ENCODE measurements around the gene TNS1. TPM values are rescaled to one million over a fixed set of nuclear protein-coding genes. Genes with fewer than 3 reads are reported as not detected.

Gene TNS1
- polyA plus RNA-seq (2012; rRNA removed), result 10.5 and 12.1 TPM in 2 replicates
- 7.1 and 10.2 TPM in 2 replicates for polyA plus RNA-seq (2012; cell fraction: cytosol; rRNA removed)
- 34.1 and 40.8 TPM in 2 replicates for polyA plus RNA-seq (2012; cell fraction: nucleus; rRNA removed)

GRCh38 chr2:218002845-218003180, at the start of gene TNS1:
Gene TNS1 (minus strand): TSS chr2:218002995. CDS start chr2:218002872, 123 bp downstream.
- H3K27me3 ChIP-seq (ENCODE audit: insufficient read depth), result no peaks in the 10 kb centered on the region
- peaks cover 33% of the 10 kb centered on the region for H4K20me1 ChIP-seq (ENCODE audit: insufficient read depth)
- no peaks in the 10 kb centered on the region for H3K36me3 ChIP-seq (replicated peaks in 1 of 2; ENCODE audit: control insufficient read depth in 1 of 2, insufficient read depth in 2 of 2, low read length in 1 of 2)
- peaks cover 61 to 72% of the 10 kb centered on the region in 2 experiments; a peak in 3 of 4 replicates for H3K4me1 ChIP-seq (ENCODE audit: control insufficient read depth in 1 of 2, insufficient read depth in 2 of 2, low read depth in 1 of 2, low read length in 1 of 2)
- H3K27ac ChIP-seq (ENCODE audit: low read depth in 2 of 2, low read length in 1 of 2), result peak within 1 kb of the TSS; percentile 86 to 98
- H3K9me3 ChIP-seq, result no peaks in the 10 kb centered on the region
- peak within 1 kb of the TSS; percentile 48 to 69 for H3K4me3 ChIP-seq (ENCODE audit: low read depth in 2 of 2, low read length in 1 of 2)
- ChIA-PET CTCF (interaction anchor here (1.3 to 30.4 kb wide), 9 partner anchors 8 to 209 kb away, joined by 3 to 666 read pairs (median 8); no protein-coding TSS in a partner anchor), POLR2A (interaction anchor here (0.5 to 2.9 kb wide), 3 partner anchors 13 to 1025 kb away, joined by 3 to 9 read pairs (median 5); no protein-coding TSS in a partner anchor)
- WGBS (ENCODE audit: low lambda C conversion rate), result 10% methylated on average over 8 of the region's 13 CpGs
- DNase-seq, result peak; percentile 73
- H3K79me2 ChIP-seq (ENCODE audit: insufficient read depth), result peaks cover 90% of the 10 kb centered on the region
- H3K9me2 ChIP-seq, result no peaks in the 10 kb centered on the region
- TF ChIP-seq TCF12 (IDR thresholded peaks at IDR 0.05) (peak; percentile 21; the same call in 1 of the 2 replicates), POLR2AphosphoS5 (IDR thresholded peaks at IDR 0.05; ENCODE audit: low read depth, low read length) (peak; percentile 60; the same call in 1 of the 2 replicates), TAF1 (IDR thresholded peaks at IDR 0.05; ENCODE audit: borderline replicate concordance, low read depth, low read length) (0 out of 2 replicates have a peak, but pooled peaks have one; percentile 26), ELF1 (IDR thresholded peaks at IDR 0.05) (no peak)
- TF ChIP-seq, protein P1, sequence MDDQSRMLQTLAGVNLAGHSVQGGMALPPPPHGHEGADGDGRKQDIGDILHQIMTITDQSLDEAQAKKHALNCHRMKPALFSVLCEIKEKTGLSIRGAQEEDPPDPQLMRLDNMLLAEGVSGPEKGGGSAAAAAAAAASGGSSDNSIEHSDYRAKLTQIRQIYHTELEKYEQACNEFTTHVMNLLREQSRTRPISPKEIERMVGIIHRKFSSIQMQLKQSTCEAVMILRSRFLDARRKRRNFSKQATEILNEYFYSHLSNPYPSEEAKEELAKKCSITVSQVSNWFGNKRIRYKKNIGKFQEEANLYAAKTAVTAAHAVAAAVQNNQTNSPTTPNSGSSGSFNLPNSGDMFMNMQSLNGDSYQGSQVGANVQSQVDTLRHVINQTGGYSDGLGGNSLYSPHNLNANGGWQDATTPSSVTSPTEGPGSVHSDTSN (IDR thresholded peaks at IDR 0.05), result no peak
- peak within 1 kb of the TSS; percentile 69 for H3K9ac ChIP-seq
- peak within 1 kb of the TSS; percentile 98 for H3K4me2 ChIP-seq
- H2AFZ ChIP-seq (ENCODE audit: low read depth), result no peak within 1 kb of the TSS
- peaks cover 20% of the 10 kb centered on the region for H3F3A ChIP-seq (replicated peaks; ENCODE audit: insufficient read depth)

- Histone ChIP-seq H3K9me3 (no peaks in the 10 kb centered on the region), H4K20me1 (ENCODE audit: insufficient read depth) (no peaks in the 10 kb centered on the region), H3K4me3 (ENCODE audit: low read depth in 2 of 2, low read length in 1 of 2) (no peak overlapping the region), H3K36me3 (replicated peaks in 1 of 2; ENCODE audit: control insufficient read depth in 1 of 2, insufficient read depth in 2 of 2, low read length in 1 of 2) (no peaks in the 10 kb centered on the region), H3K9me2 (no peaks in the 10 kb centered on the region), H3F3A (replicated peaks; ENCODE audit: insufficient read depth) (no peaks in the 10 kb centered on the region), H3K27ac (ENCODE audit: low read depth in 2 of 2, low read length in 1 of 2) (no peak overlapping the region), H3K4me2 (no peak overlapping the region), H3K4me1 (ENCODE audit: control insufficient read depth in 1 of 2, insufficient read depth in 2 of 2, low read depth in 1 of 2, low read length in 1 of 2) (peaks cover 0 to 8% of the 10 kb centered on the region in 2 experiments; a peak in 1 of 4 replicates), H3K79me2 (ENCODE audit: insufficient read depth) (no peaks in the 10 kb centered on the region), H3K9ac (no peak overlapping the region), H3K27me3 (ENCODE audit: insufficient read depth) (peaks cover 7% of the 10 kb centered on the region; the same call in 1 of the 2 replicates), H2AFZ (ENCODE audit: low read depth) (no peak overlapping the region)
- WGBS (ENCODE audit: low lambda C conversion rate), result 75% methylated on average over 3 of the region's 3 CpGs
- no peak for DNase-seq
- CTCF ChIA-PET, result interaction anchor here (0.6 to 2.5 kb wide), 10 partner anchors 9 to 269 kb away, joined by 3 to 12 read pairs (median 4); partner anchors contain the start of gene RUFY4
- POLR2A ChIA-PET, result no interaction called here
- TF ChIP-seq MXI1 (IDR thresholded peaks at IDR 0.05; ENCODE audit: low read depth, low read length) (no peak), FOSL2 (IDR thresholded peaks at IDR 0.05; ENCODE audit: borderline replicate concordance, low read depth) (no peak), EZH2phosphoT487 (IDR thresholded peaks at IDR 0.05; ENCODE audit: borderline replicate concordance, low read depth) (no peak), MEF2A (IDR thresholded peaks at IDR 0.05; ENCODE audit: borderline replicate concordance, low read depth) (no peak), RXRA (IDR thresholded peaks at IDR 0.05; ENCODE audit: borderline replicate concordance, low read depth) (no peak), FOXM1 (IDR thresholded peaks at IDR 0.05; ENCODE audit: low read depth) (no peak), SIN3A (IDR thresholded peaks at IDR 0.05; ENCODE audit: borderline replicate concordance, low read depth, low read length) (no peak), EP300 (IDR thresholded peaks at IDR 0.05; ENCODE audit: borderline replicate concordance in 1 of 2, low read depth in 1 of 2, low read length in 1 of 2) (no peak), GATA2 (CRISPR knock-in tag; IDR thresholded peaks at IDR 0.05) (no peak), NFIC (IDR thresholded peaks at IDR 0.05; ENCODE audit: borderline replicate concordance) (no peak), RCOR1 (IDR thresholded peaks at IDR 0.05; ENCODE audit: low read length) (no peak), CTCF (IDR thresholded peaks at IDR 0.05) (no peak), ELF1 (IDR thresholded peaks at IDR 0.05) (no peak), TCF12 (IDR thresholded peaks at IDR 0.05) (no peak), ZBTB33 (IDR thresholded peaks at IDR 0.05; ENCODE audit: borderline replicate concordance, low read depth) (no peak)
- TF ChIP-seq, protein P1 (IDR thresholded peaks at IDR 0.05), result no peak
- TF ChIP-seq, protein P2, sequence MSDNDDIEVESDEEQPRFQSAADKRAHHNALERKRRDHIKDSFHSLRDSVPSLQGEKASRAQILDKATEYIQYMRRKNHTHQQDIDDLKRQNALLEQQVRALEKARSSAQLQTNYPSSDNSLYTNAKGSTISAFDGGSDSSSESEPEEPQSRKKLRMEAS (IDR thresholded peaks at IDR 0.05; ENCODE audit: low read depth), result no peak
- TF ChIP-seq, protein P3, sequence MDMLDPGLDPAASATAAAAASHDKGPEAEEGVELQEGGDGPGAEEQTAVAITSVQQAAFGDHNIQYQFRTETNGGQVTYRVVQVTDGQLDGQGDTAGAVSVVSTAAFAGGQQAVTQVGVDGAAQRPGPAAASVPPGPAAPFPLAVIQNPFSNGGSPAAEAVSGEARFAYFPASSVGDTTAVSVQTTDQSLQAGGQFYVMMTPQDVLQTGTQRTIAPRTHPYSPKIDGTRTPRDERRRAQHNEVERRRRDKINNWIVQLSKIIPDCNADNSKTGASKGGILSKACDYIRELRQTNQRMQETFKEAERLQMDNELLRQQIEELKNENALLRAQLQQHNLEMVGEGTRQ (IDR thresholded peaks at IDR 0.05; ENCODE audit: borderline replicate concordance, low read depth, low read length), result no peak
Observed at GRCh38 chr2:218051903-218052302, 49.1 kb upstream of the TNS1 start.
